Astrocyte (in vitro differentiated cells and primary cell): ENCODE results near the gene ABT1. TPM values are rescaled to one million over a fixed set of nuclear protein-coding genes. Genes with fewer than 3 reads are reported as not detected.

Experiments
- DNase-seq: peaks from one replicate; pipeline ENCODE4 v3.0.0-alpha.2; 2010; ENCODE audit warnings: low read depth
- FAIRE-seq: peaks from 2 replicates; lab custom pipeline; 2011; peaks lifted over from hg19 to GRCh38; lab: Jason Lieb, UNC
- H2AFZ ChIP-seq: 2 replicates; pipeline ENCODE4 v1.6.0; 2012; ENCODE audit warnings: low read depth, low read length, inconsistent platforms
- H3K27ac ChIP-seq: 2 replicates; pipeline ENCODE4 v1.5.1; 2011; ENCODE audit warnings: low read depth, low read length, inconsistent platforms
- H3K27me3 ChIP-seq: 2 replicates; pipeline ENCODE4 v1.6.0; 2011; ENCODE audit warnings: low read length, inconsistent platforms; ENCODE audit not compliant: insufficient read depth
- H3K36me3 ChIP-seq: 2 replicates; pipeline ENCODE4 v1.5.1; 2011; ENCODE audit warnings: low read length, inconsistent platforms; ENCODE audit not compliant: insufficient read depth
- H3K4me1 ChIP-seq: 2 replicates; pipeline ENCODE4 v1.5.1; 2011; ENCODE audit warnings: low read length, inconsistent platforms; ENCODE audit not compliant: insufficient read depth
- H3K4me2 ChIP-seq: 2 replicates; pipeline ENCODE4 v1.6.0; 2012; ENCODE audit warnings: low read length, inconsistent platforms
- H3K4me3 ChIP-seq: 2 replicates; pipeline ENCODE4 v1.5.1; 2011; ENCODE audit warnings: low read depth, mild to moderate bottlenecking, low read length, inconsistent platforms; ENCODE audit not compliant: insufficient read depth
- H3K79me2 ChIP-seq: 2 replicates; pipeline ENCODE4 v1.6.0; 2012; ENCODE audit warnings: mild to moderate bottlenecking, low read length, inconsistent platforms; ENCODE audit not compliant: insufficient read depth
- H3K9ac ChIP-seq: 2 replicates; pipeline ENCODE4 v1.6.0; 2012; ENCODE audit warnings: mild to moderate bottlenecking, low read length, inconsistent platforms
- H3K9me3 ChIP-seq: 2 replicates; pipeline ENCODE4 v1.5.1; 2012; ENCODE audit warnings: low read depth, mild to moderate bottlenecking, low read length, inconsistent platforms; ENCODE audit not compliant: insufficient read depth
- H4K20me1 ChIP-seq: 2 replicates; pipeline ENCODE4 v1.6.0; 2012; ENCODE audit warnings: low read length, inconsistent platforms; ENCODE audit not compliant: insufficient read depth
- H3K27ac Mint-ChIP-seq: one replicate; pipeline ENCODE4 v1.8.0; 2021; ENCODE audit warnings: mild to moderate bottlenecking, mixed read lengths; ENCODE audit not compliant: unreplicated experiment
- H3K27me3 Mint-ChIP-seq: one replicate; pipeline ENCODE4 v1.8.0; 2021; ENCODE audit warnings: low read depth, mixed read lengths; ENCODE audit not compliant: unreplicated experiment
- H3K36me3 Mint-ChIP-seq: one replicate; pipeline ENCODE4 v1.8.0; 2021; ENCODE audit warnings: low read depth, mixed read lengths; ENCODE audit not compliant: unreplicated experiment
- H3K4me1 Mint-ChIP-seq: one replicate; pipeline ENCODE4 v1.8.0; 2021; ENCODE audit warnings: low read depth, mixed read lengths; ENCODE audit not compliant: unreplicated experiment
- H3K4me3 Mint-ChIP-seq: one replicate; pipeline ENCODE4 v1.8.0; 2021; ENCODE audit warnings: mild to moderate bottlenecking, moderate library complexity, mixed read lengths; ENCODE audit not compliant: unreplicated experiment
- H3K9me3 Mint-ChIP-seq: one replicate; pipeline ENCODE4 v1.8.0; 2021; ENCODE audit warnings: mild to moderate bottlenecking, mixed read lengths; ENCODE audit not compliant: unreplicated experiment
- CTCF ChIP-seq: IDR thresholded peaks from 2 replicates; pipeline ENCODE4 v1.5.1; 2011; ENCODE audit warnings: low read depth, mild to moderate bottlenecking, inconsistent platforms, low read length, moderate library complexity; ENCODE audit not compliant: insufficient read depth
- EZH2 ChIP-seq: IDR thresholded peaks from 2 replicates; pipeline ENCODE4 v1.6.1; 2012; ENCODE audit warnings: mild to moderate bottlenecking, low read length, inconsistent platforms; ENCODE audit not compliant: insufficient read depth
- total RNA-seq: library from RNA; stranded (reverse); gene quantifications from 2 replicates; pipeline ENCODE4 v1.2.1, GENCODE V29; 2021

Gene ABT1
- total RNA-seq, 1 donor from 2014 or later, result 17.3 TPM

GRCh38 chr6:26594131-26594498, 2.6 kb upstream of the ABT1 start:
- Mint-ChIP-seq H3K4me3 (peak overlapping the region; percentile 81), H3K4me1 (peaks cover 3% of the 10 kb centered on the region), H3K36me3 (no peaks in the 10 kb centered on the region), H3K27ac (no peak overlapping the region), H3K27me3 (peaks cover 5% of the 10 kb centered on the region), H3K9me3 (no peaks in the 10 kb centered on the region)
- no peak for TF ChIP-seq EZH2
- no peak for TF ChIP-seq CTCF
- Histone ChIP-seq H3K4me1 (peaks cover 17% of the 10 kb centered on the region), H3K9ac (no peak overlapping the region), H3K9me3 (no peaks in the 10 kb centered on the region), H3K79me2 (peaks cover 22% of the 10 kb centered on the region), H3K4me3 (no peak overlapping the region), H3K27me3 (peaks cover 22% of the 10 kb centered on the region), H3K36me3 (peaks cover 10% of the 10 kb centered on the region), H3K4me2 (peak overlapping the region; percentile 40), H2AFZ (no peak overlapping the region), H4K20me1 (peaks cover 10% of the 10 kb centered on the region), H3K27ac (no peak overlapping the region)
- DNase-seq, result no peak
- FAIRE-seq, result no peak

GRCh38 chr6:26594730-26595632, 1.8 kb upstream of the ABT1 start:
- Histone ChIP-seq H3K9me3 (no peaks in the 10 kb centered on the region), H3K4me3 (peak overlapping the region; percentile 99), H3K9ac (peak overlapping the region; percentile 72), H3K79me2 (peaks cover 22% of the 10 kb centered on the region), H3K36me3 (peaks cover 17% of the 10 kb centered on the region), H4K20me1 (peaks cover 10% of the 10 kb centered on the region), H3K27ac (no peak overlapping the region), H2AFZ (peak overlapping the region; percentile 66), H3K4me1 (peaks cover 17% of the 10 kb centered on the region), H3K27me3 (peaks cover 22% of the 10 kb centered on the region), H3K4me2 (peak overlapping the region; percentile 99)
- Mint-ChIP-seq H3K27me3 (peaks cover 5% of the 10 kb centered on the region), H3K27ac (no peak overlapping the region), H3K4me1 (peaks cover 3% of the 10 kb centered on the region), H3K9me3 (no peaks in the 10 kb centered on the region), H3K4me3 (peak overlapping the region; percentile 81), H3K36me3 (peaks cover 3% of the 10 kb centered on the region)
- TF ChIP-seq EZH2 (no peak), CTCF (no peak)
- DNase-seq, result peak; percentile 64
- peak; percentile 73 for FAIRE-seq
